Neural progenitor cell (in vitro differentiated cells): ENCODE results near the gene TMEM43.

Source experiments
- CTCF ChIP-seq: fragments of 200-600 bp; sonication (generic); IDR thresholded peaks from 2 replicates; pipeline ENCODE4 v1.5.1; 2017; ENCODE audit warnings: antibody characterized with exemption, mild to moderate bottlenecking
- EZH2 ChIP-seq: fragments of 200-600 bp; sonication (generic); IDR thresholded peaks from 2 replicates; pipeline ENCODE4 v1.6.1; 2017; ENCODE audit warnings: antibody characterized with exemption, mild to moderate bottlenecking, moderate library complexity

- TF ChIP-seq EZH2 (no peak), CTCF (no peak)
These were observed 2.1 kb downstream of the TMEM43 start for GRCh38 chr3:14126887-14127505.
